HG02852 (cell line): ENCODE data around the gene PAK6.

Experiments
- ATAC-seq: cut with Tn5 transposase; IDR thresholded peaks from one replicate; pipeline ENCODE4 v1.9.1; 2021; ENCODE audit warnings: mild to moderate bottlenecking, moderate library complexity; ENCODE audit not compliant: unreplicated experiment

The PAK6 gene

DNA sequence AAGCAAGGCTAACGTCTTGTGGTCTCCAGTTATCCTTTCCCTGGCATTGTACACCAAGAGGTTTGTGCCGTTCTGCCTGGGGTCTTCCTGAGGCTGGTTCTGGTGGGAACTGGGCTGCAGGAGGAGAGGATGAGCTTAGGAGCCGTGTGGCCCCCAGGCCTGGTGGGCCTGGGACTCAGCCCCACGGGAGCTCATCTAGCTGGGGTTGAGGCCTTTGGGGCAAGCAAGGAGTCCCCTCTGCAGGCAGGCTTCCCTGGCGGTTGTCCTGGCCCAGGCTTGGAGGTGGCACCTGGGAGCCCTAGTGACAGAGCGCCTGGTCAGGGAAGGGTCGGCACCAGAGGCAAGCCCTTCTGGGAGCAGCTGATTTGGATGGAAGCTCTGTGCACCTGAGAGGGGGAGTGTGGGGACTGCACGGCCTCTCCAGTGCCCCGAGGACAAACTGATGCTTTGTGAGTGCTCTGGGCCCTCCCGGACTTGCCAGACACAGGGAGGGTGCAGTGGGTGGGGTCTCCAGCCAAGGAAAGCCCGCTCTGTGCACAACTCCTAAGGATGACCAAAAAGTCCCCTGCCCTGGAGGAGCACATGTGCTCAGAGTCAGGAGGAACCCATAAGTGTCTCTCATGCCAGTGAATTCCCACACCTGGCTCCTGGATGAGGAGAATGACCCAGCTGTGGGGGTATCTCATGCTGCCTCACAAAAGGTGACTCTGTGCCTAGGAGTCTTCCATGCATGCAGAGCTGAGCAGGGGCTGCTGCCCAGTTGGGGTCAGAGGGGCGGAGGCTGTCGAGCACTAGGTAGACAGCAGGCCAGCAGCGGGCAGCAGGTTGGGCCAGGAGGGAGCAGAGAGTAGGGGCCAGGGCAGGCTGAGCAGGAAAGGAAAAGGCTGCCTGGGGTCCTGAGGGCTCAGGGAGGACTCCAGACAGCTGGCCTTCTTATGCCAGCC lies 2.7 kb downstream of the PAK6 start:
- ATAC-seq, result no peak

DNA sequence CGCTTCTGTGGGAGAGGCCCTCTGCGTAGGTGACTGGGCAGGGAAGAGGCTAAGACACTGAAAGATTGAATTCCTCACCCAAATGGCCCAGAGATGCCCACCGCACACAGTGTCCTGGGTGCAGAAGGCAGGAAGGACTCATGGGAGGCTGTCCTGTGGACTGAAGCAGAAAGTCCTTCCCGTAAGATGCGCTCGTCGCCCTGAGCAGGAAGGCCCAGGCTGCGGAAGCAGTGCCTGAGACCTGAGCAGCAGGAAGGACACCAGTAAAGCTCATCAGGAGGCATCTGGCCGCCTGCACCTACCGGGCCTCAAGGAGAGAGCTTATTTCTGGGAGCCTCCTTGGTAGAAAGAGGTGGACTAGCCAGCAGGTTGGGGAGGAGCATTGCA lies 3.3 kb downstream of the PAK6 start:
- ATAC-seq, result no peak

DNA sequence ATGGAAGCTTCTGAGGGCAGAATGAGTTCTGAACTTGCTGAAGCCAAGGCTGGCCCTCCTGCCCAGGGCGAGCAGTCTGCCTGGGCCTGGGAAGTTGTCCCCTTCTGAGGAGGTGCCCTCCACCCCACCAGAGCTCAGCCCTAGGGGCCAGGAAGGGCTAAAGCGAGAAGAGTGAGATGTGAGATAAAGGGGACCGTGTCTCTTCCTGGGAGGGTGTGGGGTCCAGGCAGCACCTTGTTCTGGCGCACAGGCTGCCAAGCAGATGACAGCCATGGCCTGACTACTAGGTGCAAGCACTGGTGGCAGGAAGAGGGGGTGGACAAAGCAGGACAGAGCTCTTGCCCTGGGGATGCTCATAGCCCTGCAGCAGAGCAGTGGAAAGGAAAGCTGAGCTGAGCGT lies 3.7 kb downstream of the PAK6 start:
- no peak for ATAC-seq

DNA sequence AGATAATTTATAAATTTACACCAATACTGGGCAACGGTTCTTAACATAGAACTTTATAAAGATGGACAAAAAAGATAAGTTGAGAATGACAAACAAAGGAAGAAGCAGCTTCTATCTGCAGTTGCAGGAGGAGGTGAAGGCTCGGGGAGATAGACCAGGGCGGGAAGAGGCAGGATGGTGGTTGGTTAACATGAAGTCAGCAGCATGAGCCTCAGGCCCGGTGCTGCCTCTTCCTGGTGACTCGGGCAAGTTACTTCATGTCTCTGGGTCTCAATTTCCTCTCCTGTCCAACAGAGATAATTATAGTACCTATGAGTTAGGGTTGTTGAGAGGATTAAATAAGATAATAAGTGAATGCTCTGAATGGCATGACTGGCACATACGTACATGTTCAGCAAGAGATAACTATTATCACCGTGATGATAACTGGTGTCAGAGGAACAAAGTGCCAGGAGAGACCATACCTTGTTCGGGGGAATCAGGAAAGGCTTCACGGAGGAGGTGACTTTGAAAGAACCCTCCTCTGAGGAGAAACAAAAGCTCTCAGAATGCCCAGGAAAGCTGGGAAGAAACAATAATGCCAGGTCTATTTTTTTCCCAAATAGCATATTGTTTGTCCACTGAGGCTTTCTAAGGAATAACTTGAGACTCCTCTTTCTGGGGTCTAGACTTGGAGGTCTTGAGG lies 4.4 kb downstream of the PAK6 start:
- no peak for ATAC-seq

DNA sequence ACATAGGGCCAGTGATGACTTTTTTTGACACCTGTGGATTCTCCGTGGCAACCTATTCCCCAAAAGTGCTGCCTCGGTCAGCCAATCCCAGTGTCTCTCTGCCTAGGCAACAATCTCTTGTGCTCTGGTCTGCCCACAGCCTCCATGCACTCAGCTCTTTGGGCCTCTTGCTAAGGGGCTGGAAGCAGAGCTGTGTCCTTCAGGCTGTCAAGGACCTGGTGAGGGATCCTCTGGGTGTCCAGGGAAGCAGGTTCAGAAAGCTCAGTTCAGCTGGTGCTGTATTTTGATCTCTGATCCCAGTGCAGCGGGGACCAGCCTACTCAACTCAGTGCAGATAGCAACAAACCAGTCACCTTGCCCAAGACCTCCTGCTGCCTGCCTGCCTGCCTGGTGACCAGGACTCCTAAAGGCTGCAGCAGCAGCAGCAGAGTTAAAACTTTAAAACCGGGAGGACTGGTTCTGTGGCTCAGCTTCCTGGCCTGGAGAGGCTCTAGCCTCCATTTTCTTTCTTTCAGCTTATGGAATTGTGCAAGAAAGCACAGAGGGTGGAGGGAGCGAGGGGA lies 6.2 kb downstream of the PAK6 start:
- ATAC-seq, result no peak

DNA sequence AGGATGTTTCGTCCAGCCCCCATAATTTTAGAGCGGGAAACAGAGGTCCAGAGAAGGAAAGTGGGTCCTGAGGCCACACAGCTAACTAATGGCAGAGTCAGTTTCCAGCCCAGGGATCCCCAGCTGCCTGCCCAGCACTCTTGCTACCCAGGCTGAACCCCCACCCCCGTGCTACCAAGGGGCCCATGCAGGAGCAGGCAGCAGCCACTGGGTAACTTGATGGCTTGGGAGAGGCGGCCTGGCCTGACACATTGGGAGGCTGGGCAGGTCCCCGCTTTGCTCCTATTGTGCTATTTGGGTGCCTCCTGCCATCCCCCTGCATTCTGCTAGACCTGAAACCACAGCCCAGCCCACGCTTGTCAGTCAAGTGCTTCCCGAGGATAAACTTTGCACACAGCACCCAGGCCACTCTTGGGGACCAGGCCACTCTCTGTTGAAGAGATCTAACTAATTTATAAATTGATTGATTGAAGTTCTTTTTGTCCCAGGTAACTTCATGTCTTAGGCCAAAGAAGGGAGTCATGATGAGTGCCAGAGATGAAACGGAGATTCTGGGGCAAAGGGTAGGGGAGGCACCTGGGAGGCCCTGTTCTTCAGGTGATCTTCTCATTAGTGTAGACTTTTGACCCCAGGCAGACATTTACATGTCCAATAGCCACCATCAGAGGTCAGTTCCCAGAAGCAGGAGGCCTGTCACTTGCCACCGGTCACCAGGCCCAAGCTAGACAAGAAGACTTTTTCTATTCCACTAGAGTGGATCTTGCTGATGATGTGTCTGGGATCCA lies 7.0 kb downstream of the PAK6 start:
- ATAC-seq, result no peak

DNA sequence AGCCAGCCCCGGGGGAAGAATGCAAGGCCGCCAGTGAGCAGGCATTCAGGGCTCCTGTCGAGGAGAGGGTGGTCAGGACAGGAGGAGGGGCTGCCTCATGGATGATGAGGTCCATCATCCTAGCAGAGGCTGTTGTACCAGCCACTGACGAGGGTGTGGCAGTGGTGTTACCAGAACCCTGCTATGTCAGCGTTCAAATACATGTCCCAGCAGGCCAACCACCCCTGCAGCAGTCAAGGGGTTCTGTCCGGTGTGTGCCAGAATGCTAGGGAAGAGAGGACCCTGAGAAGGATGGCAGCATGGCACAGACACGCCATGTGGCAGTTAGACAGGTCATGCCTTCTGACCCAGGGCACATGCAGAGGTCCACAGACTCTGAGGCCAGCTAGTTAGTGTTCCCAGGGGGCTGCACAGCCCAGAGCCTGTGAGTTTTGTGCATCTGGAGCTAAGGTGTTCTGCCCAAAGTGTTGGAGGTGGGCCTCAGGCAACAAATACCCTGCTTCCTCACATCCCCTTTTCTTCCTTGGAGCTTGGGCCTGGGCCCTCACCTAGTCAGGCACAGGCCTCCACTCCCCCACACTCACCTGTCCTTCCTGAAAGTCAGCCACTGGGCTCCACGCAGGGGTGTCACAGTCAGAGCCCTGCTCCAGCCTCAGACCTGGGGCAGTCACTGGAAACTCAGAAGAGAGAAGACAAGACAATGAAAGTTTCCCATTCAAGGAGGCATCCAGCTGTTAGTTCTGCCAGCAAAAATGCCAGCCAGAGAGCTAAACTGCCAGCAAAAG lies 7.8 kb downstream of the PAK6 start:
- ATAC-seq, result no peak

DNA sequence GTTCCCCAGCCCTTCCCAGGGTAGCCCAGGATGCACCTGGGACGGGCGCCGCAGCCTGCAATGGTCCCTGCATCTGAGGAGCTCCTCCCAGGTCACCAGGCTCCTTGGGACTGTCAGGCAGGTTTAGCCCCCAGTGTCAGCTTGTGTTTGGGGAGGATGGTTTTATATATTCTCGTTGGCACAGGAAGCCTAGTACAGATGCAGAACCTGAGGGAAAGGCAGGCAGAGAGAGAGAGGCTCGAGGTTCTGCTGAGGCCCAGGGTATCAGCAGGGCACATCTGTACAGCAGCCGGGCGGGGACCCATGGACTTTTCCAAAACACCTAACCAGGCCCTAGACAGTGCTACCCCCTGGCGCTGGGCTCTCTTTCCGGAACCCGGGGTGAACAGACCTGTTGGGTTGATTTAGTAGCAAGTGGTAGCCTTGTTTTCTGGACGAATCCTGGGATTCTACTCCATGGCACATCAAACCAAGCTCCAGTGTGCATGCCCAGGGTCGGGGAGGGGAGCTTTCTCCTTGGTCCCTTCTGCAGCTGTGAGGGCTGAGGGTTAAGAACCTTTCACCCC lies 8.6 kb downstream of the PAK6 start:
- no peak for ATAC-seq

DNA sequence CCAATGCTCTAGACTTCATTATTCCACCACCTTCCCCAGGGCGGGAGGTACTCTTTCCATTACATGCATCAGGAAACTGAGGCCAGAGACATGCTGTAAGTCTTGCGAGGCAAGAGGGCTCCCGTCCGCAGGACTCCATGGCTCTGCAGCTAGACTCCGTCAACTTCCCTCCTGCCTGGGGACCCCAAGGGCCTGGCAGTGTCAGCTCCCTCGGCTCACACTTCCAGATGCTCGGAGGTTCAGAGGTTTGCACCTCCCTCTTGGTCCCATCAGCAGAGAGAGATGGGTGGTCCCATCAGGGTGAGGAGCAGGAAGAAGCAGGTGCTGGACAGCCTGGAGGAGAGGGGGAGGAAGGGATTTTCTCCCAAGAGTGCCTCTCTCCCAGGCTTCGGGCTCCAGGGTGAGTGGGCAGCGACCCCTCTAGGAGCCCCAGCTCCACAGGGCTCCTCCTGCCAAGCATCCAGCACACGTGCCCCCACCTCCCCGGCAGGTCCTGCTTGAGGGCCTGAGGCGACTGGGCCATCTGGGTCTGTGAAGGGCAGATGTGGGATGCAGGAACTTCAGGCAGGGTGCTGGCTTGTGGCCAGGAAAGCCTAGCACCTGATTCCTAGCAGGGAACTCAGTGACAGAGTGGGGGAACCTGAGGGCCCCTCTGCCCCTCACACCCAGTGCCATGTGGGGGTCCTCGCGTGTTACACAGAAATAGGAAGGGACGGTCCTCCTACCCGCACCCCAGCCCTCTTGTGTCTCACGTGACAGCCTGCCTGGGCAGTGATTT lies 9.3 kb downstream of the PAK6 start:
- ATAC-seq, result no peak

DNA sequence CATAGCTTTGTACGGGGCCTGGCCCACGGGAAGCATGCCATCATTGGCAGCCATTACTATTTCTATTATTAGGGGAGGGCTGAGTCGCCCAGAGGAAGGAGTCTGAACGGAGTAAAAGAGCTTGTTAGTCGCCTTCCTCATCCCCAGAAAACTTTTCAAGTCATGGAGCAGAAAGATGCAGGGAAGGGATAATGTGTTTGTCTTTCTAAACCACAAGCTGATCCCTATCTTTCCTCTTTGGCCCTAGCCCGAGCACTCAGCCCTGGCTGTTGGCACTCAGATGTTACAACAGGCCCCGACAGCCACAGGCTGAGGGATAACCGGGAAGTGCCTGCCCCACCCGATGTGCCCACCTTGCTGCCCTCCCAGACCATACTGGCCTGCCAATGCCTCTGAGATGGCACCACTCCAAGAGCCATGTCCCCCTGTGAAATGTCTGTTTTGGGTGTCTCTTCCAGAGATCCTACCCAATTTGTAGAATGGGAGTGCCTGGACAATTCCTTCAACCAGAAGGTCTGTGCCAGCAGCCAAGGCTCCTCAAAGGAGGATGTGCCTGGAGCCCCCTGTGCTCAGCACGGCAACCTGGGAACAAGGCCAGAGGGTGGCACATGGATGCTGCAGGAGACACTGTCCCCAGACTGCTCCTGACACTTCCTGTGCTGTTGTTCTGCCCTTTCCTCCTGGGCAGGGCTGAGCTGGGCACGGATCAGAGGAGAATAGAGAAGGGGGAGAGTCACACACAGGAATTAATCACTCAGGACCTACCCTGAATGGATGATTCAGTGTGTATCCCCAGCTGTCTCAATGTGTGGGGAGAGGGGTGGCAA lies 10.8 kb downstream of the PAK6 start:
- no peak for ATAC-seq

DNA sequence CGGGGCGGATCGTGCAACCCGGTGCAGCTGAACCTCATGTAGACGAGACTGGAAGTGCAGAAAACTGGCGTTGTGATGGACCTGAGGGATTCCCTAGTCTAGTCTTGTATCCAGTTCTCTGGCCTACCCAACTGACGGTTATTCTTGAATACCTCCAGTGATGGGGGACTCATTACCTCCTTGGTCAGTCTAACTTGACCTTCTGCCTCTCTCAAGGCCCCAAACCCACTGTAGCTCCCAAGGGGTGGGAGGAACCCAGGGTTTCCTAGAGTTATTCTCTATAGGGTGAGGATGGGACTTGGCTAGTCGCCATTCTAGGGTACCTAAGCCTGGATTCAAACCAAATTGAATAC lies 11.4 kb downstream of the PAK6 start:
- ATAC-seq, result no peak

DNA sequence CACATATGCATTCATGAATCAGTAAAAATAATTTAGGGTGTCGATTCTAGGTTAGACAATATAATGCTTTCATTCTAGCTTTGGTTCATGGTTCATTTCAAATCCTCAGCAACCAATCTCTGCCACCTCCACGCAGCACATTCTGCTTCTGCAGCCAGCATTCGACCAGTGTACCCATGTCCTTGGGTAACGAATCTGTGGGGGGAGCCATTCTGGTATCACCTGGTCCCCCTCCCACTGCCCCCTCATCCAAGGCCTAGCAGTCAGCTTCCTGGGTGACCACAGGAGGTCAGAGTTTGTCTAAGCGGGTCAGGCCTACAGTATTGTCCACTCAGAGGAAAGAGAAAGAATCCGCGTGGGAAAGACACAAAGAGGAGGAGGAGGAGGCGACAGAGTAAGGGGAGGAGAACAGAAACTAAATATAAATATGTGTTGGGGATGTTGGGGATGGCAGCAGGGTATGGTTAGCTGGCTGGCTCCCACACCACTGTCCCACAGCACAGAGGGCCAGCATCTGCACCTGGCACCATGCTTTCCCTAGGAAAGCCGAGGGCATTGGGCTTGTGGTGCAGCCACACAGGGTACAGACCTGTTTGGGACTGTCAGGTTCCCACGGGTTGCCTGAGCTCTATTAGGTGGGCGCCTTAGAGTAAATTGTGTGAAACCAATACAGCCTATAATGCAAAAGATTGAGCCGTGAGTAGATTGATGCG lies 12.1 kb downstream of the PAK6 start:
- ATAC-seq, result no peak

DNA sequence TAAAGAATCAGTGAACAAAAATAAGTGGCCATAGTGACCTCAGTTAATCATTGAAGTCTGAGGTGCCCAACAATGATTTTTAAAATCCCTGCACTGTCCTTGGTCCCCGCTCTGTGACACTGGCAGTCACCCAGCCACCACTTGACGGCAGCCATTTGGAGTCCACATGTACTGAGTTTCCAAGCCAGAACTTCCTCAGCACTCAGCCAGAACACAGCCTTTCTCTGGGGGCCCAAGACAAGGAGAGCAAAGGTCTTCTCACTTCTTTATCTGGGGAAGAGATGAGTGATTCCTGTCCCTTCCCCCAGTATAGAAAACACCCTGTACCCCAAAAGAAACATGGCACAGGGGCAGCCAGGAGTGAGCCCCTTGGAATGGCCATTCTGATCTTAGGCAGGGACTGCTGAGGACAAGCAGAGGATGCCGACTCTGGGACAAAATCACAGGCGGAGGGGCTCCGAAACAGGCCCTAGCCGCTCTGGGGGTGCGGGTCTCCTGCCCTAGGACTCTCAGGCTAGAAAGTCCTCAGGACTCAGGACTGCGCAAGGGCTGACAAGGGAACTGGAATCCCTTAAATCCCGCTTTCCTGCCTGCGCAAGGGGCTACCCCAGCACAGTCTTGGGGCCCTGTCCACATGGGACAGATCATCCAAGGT lies 12.8 kb downstream of the PAK6 start:
- ATAC-seq, result no peak

DNA sequence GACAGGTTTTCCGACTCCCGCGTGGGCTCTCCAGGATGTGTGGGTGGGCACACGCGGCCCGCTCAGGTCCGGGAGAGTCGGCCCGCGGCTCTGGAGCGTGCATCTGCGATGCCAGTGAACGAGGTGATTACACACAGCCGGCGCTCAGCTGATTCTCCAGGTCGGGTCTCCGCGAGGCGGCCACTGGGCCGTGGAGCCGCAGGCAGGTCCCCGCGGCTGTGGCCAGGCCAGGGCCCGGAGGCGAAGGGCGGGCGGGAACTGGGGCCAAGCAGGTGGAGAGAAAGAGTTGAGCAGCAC lies 13.2 kb downstream of the PAK6 start:
- no peak for ATAC-seq

DNA sequence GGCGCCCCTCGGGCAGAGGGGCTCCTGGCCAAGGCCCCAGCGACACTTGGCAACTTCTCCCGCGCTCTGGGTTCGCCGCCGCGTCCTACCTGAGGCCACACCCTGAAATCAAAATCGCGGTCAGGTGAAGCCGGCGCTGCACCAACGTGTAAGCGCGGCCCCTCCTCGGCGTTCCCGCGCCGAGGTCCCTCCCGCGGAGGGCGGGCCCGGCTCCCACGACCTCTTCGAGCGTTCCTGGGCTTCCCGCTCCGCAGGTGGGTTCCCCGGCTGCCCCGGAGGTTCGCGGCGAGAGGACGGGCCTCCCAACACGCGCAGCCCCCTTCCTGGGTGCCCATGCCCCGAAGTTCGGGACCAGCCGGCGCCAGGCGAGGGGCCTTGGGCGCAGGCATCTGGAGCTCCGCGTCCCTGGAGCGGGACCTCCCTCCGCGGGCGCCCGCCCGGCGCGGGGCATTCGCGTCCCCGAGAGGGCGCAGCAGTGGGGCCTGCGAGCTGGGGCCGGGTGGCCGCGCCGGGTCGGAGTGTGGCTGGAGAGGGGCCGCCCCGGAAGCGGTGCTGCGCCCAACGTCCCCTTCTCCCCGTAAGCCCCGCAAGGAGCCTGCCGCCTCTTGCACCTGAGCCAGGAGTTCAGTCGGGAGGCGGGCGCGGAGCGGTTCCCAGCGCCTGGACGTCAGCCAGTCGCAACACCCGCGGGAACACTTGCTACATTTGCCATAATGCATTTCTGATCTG lies 13.7 kb downstream of the PAK6 start:
- ATAC-seq, result no peak

DNA sequence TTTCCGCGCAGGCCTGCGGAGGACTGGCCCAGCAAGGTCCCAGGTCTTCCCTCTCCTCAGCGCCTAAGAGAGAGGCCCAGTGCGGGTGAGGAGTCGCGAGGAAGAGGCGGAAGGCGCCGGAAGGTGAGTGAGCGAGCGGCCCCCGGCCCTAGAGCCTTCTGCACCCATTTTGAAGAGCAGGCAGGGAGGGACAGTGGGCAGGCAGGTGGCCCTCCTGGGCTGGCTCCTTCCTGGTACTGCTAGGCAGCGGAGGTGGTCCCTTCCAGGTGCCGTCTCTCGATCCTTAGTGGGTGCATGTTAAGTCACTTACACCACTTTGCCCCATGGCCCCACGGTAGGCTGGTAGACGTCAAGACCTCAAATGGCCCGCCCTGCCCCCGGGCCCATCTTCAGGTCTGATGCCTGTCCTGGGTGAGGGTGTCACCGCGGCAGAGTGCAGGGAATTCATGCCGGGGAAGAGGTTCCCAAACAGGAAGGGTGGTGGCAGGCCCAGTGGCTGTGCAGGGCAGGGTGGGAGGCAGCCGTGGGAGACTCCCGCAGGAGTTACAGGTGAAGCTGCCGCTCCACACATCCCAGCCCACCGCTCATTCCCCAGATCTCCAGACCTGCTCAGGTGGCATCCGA lies 14.4 kb downstream of the PAK6 start:
- ATAC-seq, result no peak

DNA sequence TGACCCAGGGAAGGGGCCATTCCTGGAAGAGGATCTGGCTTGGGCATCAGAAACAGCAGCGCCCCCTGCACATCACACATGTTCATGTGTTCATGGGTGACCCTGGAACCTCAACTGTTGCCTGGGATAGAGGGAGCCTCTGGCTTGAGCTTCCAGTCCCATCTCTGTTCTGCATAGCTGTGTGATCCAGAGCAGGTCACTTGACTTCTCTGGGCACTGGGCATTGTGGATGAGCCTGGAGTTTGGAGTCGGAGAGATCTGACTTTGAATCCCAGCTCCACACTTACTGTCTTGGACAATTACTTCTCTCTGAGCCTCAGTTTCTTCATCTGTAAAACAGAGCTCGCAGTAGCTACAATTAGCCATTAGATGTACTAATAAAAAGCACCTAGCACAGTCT lies 15.6 kb downstream of the PAK6 start:
- no peak for ATAC-seq
